K562 (cell line): ENCODE results near the gene N4BP2. TPM values are rescaled to one million over a fixed set of nuclear protein-coding genes. Genes with fewer than 3 reads are reported as not detected.

Experiments used
- ATAC-seq: fragments of 200-7000 bp; cut with Tn5 transposase; 3 replicates; pipeline ENCODE4 v1.9.1; 2020; ENCODE audit warnings: moderate library complexity
- BruUV-seq: library from RNA; stranded (reverse); fragments of 400-500 nt; replicated peaks from 2 replicates; lab custom pipeline; 2021; lab: Mats Ljungman, UMichigan
- CTCF ChIA-PET: fragments of 300-600 bp; formaldehyde crosslinking; extraction: SDS; loops from one replicate; lab custom pipeline; 2021; ENCODE audit warnings: low intra/inter-chr PET ratio; lab: Yijun Ruan, JAX
- POLR2A ChIA-PET: fragments of 300-600, 350-650 bp; sonication (Branson Sonifier 250); formaldehyde crosslinking; extraction: SDS; loops from one replicate; lab custom pipeline; 2021; ENCODE audit warnings: antibody characterized with exemption, inconsistent platforms; lab: Yijun Ruan, JAX
- DNase-seq, 4 experiments: peaks; one replicate each; pipeline versions ENCODE4 v3.0.0 to v3.0.0-alpha.2; 2011 to 2018; ENCODE audit warnings: low spot score in 3 of 4, mixed read lengths in 3 of 4; ENCODE audit errors: extremely low read depth in 1 of 4
- FAIRE-seq: peaks from 2 replicates; lab custom pipeline; 2011; peaks lifted over from hg19 to GRCh38; lab: Jason Lieb, UNC
- H2AFZ ChIP-seq: 2 replicates; pipeline ENCODE4 v1.6.0; 2011; ENCODE audit warnings: low read depth, low read length, control low read depth, inconsistent platforms
- H3K27ac ChIP-seq: fragments of 200-600 bp; 3 replicates; pipeline ENCODE4 v1.8.0; 2011; ENCODE audit warnings: low read depth, mild to moderate bottlenecking, control low read depth, inconsistent platforms, low read length, moderate library complexity, mixed read lengths; ENCODE audit errors: extremely low read depth
- H3K27me3 ChIP-seq, 2 experiments: fragments of 300-600 bp in 1 of 2; 2 replicates in 1 of 2; 3 replicates in 1 of 2; pipeline versions ENCODE4 v1.6.0 to v1.8.0; 2011; ENCODE audit warnings: inconsistent platforms in 2 of 2, low read length in 2 of 2, mild to moderate bottlenecking in 1 of 2, mixed read lengths in 1 of 2, moderate library complexity in 1 of 2; ENCODE audit not compliant: control insufficient read depth in 2 of 2, insufficient read depth in 2 of 2
- H3K36me3 ChIP-seq: fragments of 300-600 bp; 3 replicates; pipeline ENCODE4 v1.8.0; 2011; ENCODE audit warnings: mild to moderate bottlenecking, low read length, inconsistent platforms; ENCODE audit not compliant: control insufficient read depth, insufficient read depth
- H3K4me1 ChIP-seq, 2 experiments: fragments of 200-600 bp in 1 of 2; replicated peaks in 1 of 2; 2 replicates in 1 of 2; 3 replicates in 1 of 2; pipeline versions ENCODE4 v1.5.1 to v1.8.0; 2011; ENCODE audit warnings: inconsistent platforms in 2 of 2, low read length in 2 of 2, mild to moderate bottlenecking in 1 of 2, mixed read lengths in 1 of 2, moderate library complexity in 1 of 2; ENCODE audit not compliant: control insufficient read depth in 2 of 2, insufficient read depth in 2 of 2
- H3K4me2 ChIP-seq: 2 replicates; pipeline ENCODE4 v1.6.1; 2011; ENCODE audit warnings: low read length, control low read depth, inconsistent platforms, mixed read lengths; ENCODE audit not compliant: insufficient read depth
- H3K4me3 ChIP-seq: fragments of 200-600 bp; sonication (generic), shearing (Covaris generic); 2 replicates; pipeline ENCODE4 v1.5.1; 2016; ENCODE audit warnings: control low read depth, inconsistent platforms
- H3K79me2 ChIP-seq: fragments of 200-600 bp; 3 replicates; pipeline ENCODE4 v1.8.0; 2011; ENCODE audit warnings: low read length, inconsistent platforms; ENCODE audit not compliant: control insufficient read depth, insufficient read depth
- H3K9ac ChIP-seq, 2 experiments: 2 replicates each; pipeline versions ENCODE4 v1.6.0 to v1.6.1; 2011; ENCODE audit warnings: low read depth in 2 of 2, low read length in 2 of 2, control low read depth in 1 of 2, inconsistent platforms in 1 of 2, mild to moderate bottlenecking in 1 of 2, mixed read lengths in 1 of 2; ENCODE audit not compliant: insufficient read depth in 1 of 2
- H3K9me1 ChIP-seq: one replicate; pipeline ENCODE4 v1.6.0; 2011; ENCODE audit warnings: inconsistent platforms, mild to moderate bottlenecking, low read length, moderate library complexity; ENCODE audit not compliant: control insufficient read depth, insufficient read depth
- H3K9me3 ChIP-seq: replicated peaks from 2 replicates; pipeline ENCODE4 v1.5.1; 2011; ENCODE audit warnings: low read depth, low read length, inconsistent platforms; ENCODE audit not compliant: control insufficient read depth, insufficient read depth
- H4K20me1 ChIP-seq: replicated peaks from 2 replicates; pipeline ENCODE4 v1.6.1; 2011; ENCODE audit warnings: low read length, inconsistent platforms, mixed read lengths; ENCODE audit not compliant: control insufficient read depth, insufficient read depth
- ADNP ChIP-seq: fragments of 200-800 bp; sonication (Bioruptor generic); IDR thresholded peaks from 2 replicates; pipeline ENCODE4 v1.6.1; 2016; ENCODE audit warnings: missing genetic modification characterization, missing compliant biosample characterization
- ETV1 ChIP-seq: fragments of 450-650 bp; conservative IDR thresholded peaks from 2 replicates; pipeline ENCODE4 v1.6.1; 2016; ENCODE audit warnings: missing genetic modification characterization, control low read depth, low read depth, missing compliant biosample characterization
- FOXJ3 ChIP-seq: sonication (generic); formaldehyde crosslinking; IDR thresholded peaks from 2 replicates; pipeline ENCODE4 v1.4.0; 2020; ENCODE audit warnings: mild to moderate bottlenecking, missing genetic modification reagents
- NCOA6 ChIP-seq: fragments of 450-650 bp; IDR thresholded peaks from 2 replicates; pipeline ENCODE4 v1.6.1; 2017; ENCODE audit warnings: mild to moderate bottlenecking
- NR4A1 ChIP-seq, 2 experiments: fragments of 250-450 bp in 1 of 2; fragments of 450-650 bp in 1 of 2; sonication (Bioruptor Pico) in 1 of 2; IDR thresholded peaks; 2 replicates each; pipeline versions ENCODE4 v1.4.0 to v1.6.1; 2016 to 2020; ENCODE audit warnings: mild to moderate bottlenecking in 2 of 2, missing compliant biosample characterization in 1 of 2, missing genetic modification characterization in 1 of 2, moderate library complexity in 1 of 2
- RFX5 ChIP-seq: IDR thresholded peaks from 2 replicates; pipeline ENCODE4 v1.6.1; 2011; ENCODE audit warnings: low read depth, mild to moderate bottlenecking, improper control_type of control experiment, low read length
- WGBS: fragments of 100-300 bp; shearing (Covaris generic); methylation state at CpG from one replicate; pipeline ENCODE4 v1.1.6; 2016; ENCODE audit warnings: low coverage, mixed read lengths; ENCODE audit not compliant: insufficient coverage; ENCODE audit errors: missing lambda C conversion rate; 5-methylcytosine and 5-hydroxymethylcytosine counted together
- in situ Hi-C: fragments of 300-500 bp; cut with MboI; formaldehyde crosslinking; loops from 4 replicates; pipeline ENCODE4 v1.15.0; 2018; ENCODE audit warnings: inconsistent platforms, mixed read lengths
- intact Hi-C: fragments of 100-400 bp; cut with micrococcal nuclease; formaldehyde crosslinking; loops from 2 replicates; pipeline ENCODE4 v1.14.2; 2022
- polyA plus RNA-seq, 8 experiments: library from polyadenylated mRNA; depleted of rRNA in 4 of 8; stranded (reverse) in 5 of 8; unstranded in 3 of 8; fragments of >200 nt; fragmentation: Nextera tagmentation in 2 of 8; fragmentation: Illumina TruSeq in 1 of 8; extraction: Ambion mirVana in 2 of 8; extraction: Trizol in 1 of 8; gene quantifications; 2 replicates each; pipeline versions ENCODE4 v1.2.1 to v1.2.3, GENCODE V29; 2011 to 2014; ENCODE audit warnings: inconsistent platforms in 1 of 8, missing spikeins in 1 of 8
- total RNA-seq, 7 experiments: library from RNA; depleted of rRNA in 6 of 7; stranded (reverse); fragments of >200 nt in 6 of 7; fragmentation: Illumina TruSeq in 2 of 7; extraction: Trizol in 2 of 7; gene quantifications; 2 replicates each; pipeline versions ENCODE4 v1.2.1 to v1.2.3, GENCODE V29; 2011 to 2021; ENCODE audit warnings: low replicate concordance in 1 of 7
- TF ChIP-seq, protein P1 (sequence below): sonication (generic); formaldehyde crosslinking; IDR thresholded peaks from 2 replicates; pipeline ENCODE4 v1.8.1; 2022; ENCODE audit warnings: missing genetic modification reagents
- TF ChIP-seq, protein P2 (sequence below): fragments of 450-650 bp; IDR thresholded peaks from 2 replicates; pipeline ENCODE4 v1.6.1; 2017; ENCODE audit warnings: antibody characterized with exemption, mild to moderate bottlenecking
- TF ChIP-seq, protein P3 (sequence below): fragments of 450-650 bp; IDR thresholded peaks from 2 replicates; pipeline ENCODE4 v1.6.1; 2014; ENCODE audit warnings: low read depth, mild to moderate bottlenecking, moderate library complexity, borderline replicate concordance

The N4BP2 gene
- total and polyA plus RNA-seq, 9 of the 15 experiments (the other 6 are each of a cell fraction or from before 2014, with no cell fraction given), result 2.7 to 12.6 (median 7.6) TPM

DNA sequence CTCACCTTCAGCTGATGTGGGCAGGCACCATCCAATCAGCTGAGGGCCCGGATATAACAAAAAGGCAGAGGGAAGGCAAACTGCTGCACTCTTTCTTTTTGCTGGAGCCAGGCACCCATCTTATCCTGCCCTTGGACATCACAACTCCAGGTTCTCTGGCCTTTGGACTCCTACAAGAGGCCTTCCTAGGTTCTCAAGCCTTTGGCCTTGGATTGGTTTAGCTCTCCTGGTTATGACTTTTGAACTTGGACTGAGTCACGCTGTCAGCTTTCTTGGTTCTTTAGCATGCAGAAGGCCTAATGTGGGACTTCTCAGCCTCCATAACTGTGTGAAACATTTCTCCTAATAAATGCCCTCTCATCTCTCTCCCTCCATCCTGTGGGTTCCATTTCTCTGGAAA lies 23.0 kb upstream of the N4BP2 start:
- Histone ChIP-seq H3K4me1 (no peaks in the 10 kb centered on the region), H3K27ac (no peak overlapping the region), H3K4me2 (no peak overlapping the region), H3K9me1 (no peaks in the 10 kb centered on the region), H2AFZ (peak overlapping the region; percentile 35; the same call in 1 of the 2 replicates), H3K79me2 (no peaks in the 10 kb centered on the region), H3K27me3 (no peaks in the 10 kb centered on the region), H3K9ac (no peak overlapping the region), H4K20me1 (no peaks in the 10 kb centered on the region), H3K36me3 (no peaks in the 10 kb centered on the region), H3K4me3 (no peak overlapping the region), H3K9me3 (no peaks in the 10 kb centered on the region)
- ChIA-PET CTCF (no interaction called here), POLR2A (no interaction called here)
- no TSS peak for BruUV-seq
- intact Hi-C loops, result no loop called here
- WGBS, result 32% methylated on average over 2 of the region's 2 CpGs
- FAIRE-seq, result peak; percentile 15
- DNase-seq, result no peak
- no peak for ATAC-seq
- in situ Hi-C loops, result no loop called here
- TF ChIP-seq, protein P1, sequence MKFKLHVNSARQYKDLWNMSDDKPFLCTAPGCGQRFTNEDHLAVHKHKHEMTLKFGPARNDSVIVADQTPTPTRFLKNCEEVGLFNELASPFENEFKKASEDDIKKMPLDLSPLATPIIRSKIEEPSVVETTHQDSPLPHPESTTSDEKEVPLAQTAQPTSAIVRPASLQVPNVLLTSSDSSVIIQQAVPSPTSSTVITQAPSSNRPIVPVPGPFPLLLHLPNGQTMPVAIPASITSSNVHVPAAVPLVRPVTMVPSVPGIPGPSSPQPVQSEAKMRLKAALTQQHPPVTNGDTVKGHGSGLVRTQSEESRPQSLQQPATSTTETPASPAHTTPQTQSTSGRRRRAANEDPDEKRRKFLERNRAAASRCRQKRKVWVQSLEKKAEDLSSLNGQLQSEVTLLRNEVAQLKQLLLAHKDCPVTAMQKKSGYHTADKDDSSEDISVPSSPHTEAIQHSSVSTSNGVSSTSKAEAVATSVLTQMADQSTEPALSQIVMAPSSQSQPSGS (CRISPR knock-in tag), result no peak
- TF ChIP-seq, protein P2, sequence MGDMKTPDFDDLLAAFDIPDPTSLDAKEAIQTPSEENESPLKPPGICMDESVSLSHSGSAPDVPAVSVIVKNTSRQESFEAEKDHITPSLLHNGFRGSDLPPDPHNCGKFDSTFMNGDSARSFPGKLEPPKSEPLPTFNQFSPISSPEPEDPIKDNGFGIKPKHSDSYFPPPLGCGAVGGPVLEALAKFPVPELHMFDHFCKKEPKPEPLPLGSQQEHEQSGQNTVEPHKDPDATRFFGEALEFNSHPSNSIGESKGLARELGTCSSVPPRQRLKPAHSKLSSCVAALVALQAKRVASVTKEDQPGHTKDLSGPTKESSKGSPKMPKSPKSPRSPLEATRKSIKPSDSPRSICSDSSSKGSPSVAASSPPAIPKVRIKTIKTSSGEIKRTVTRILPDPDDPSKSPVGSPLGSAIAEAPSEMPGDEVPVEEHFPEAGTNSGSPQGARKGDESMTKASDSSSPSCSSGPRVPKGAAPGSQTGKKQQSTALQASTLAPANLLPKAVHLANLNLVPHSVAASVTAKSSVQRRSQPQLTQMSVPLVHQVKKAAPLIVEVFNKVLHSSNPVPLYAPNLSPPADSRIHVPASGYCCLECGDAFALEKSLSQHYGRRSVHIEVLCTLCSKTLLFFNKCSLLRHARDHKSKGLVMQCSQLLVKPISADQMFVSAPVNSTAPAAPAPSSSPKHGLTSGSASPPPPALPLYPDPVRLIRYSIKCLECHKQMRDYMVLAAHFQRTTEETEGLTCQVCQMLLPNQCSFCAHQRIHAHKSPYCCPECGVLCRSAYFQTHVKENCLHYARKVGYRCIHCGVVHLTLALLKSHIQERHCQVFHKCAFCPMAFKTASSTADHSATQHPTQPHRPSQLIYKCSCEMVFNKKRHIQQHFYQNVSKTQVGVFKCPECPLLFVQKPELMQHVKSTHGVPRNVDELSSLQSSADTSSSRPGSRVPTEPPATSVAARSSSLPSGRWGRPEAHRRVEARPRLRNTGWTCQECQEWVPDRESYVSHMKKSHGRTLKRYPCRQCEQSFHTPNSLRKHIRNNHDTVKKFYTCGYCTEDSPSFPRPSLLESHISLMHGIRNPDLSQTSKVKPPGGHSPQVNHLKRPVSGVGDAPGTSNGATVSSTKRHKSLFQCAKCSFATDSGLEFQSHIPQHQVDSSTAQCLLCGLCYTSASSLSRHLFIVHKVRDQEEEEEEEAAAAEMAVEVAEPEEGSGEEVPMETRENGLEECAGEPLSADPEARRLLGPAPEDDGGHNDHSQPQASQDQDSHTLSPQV, result no peak
- no peak for TF ChIP-seq NCOA6
- no peak for TF ChIP-seq FOXJ3 (CRISPR knock-in tag)
- no peak for TF ChIP-seq ADNP (tag)
- TF ChIP-seq, protein P3, sequence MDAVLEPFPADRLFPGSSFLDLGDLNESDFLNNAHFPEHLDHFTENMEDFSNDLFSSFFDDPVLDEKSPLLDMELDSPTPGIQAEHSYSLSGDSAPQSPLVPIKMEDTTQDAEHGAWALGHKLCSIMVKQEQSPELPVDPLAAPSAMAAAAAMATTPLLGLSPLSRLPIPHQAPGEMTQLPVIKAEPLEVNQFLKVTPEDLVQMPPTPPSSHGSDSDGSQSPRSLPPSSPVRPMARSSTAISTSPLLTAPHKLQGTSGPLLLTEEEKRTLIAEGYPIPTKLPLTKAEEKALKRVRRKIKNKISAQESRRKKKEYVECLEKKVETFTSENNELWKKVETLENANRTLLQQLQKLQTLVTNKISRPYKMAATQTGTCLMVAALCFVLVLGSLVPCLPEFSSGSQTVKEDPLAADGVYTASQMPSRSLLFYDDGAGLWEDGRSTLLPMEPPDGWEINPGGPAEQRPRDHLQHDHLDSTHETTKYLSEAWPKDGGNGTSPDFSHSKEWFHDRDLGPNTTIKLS, result no peak
- TF ChIP-seq ETV1 (tag), result no peak
- no peak for TF ChIP-seq NR4A1 (CRISPR knock-in tag; IDR thresholded peaks at IDR 0.05)
- TF ChIP-seq NR4A1 (tag; IDR thresholded peaks at IDR 0.05), result no peak
- TF ChIP-seq RFX5, result no peak
- TF ChIP-seq, all 486 proteins: peak for 0
